Astrocyte (in vitro differentiated cells and primary cell): ENCODE data around the gene SCAF8.

Experiments
- EZH2 ChIP-seq: IDR thresholded peaks from 2 replicates; pipeline ENCODE4 v1.6.1; 2012; ENCODE audit warnings: mild to moderate bottlenecking, low read length, inconsistent platforms; ENCODE audit not compliant: insufficient read depth
- TF ChIP-seq, protein P1 (sequence below): IDR thresholded peaks from 2 replicates; pipeline ENCODE4 v1.5.1; 2011; ENCODE audit warnings: low read depth, mild to moderate bottlenecking, inconsistent platforms, low read length, moderate library complexity; ENCODE audit not compliant: insufficient read depth

DNA sequence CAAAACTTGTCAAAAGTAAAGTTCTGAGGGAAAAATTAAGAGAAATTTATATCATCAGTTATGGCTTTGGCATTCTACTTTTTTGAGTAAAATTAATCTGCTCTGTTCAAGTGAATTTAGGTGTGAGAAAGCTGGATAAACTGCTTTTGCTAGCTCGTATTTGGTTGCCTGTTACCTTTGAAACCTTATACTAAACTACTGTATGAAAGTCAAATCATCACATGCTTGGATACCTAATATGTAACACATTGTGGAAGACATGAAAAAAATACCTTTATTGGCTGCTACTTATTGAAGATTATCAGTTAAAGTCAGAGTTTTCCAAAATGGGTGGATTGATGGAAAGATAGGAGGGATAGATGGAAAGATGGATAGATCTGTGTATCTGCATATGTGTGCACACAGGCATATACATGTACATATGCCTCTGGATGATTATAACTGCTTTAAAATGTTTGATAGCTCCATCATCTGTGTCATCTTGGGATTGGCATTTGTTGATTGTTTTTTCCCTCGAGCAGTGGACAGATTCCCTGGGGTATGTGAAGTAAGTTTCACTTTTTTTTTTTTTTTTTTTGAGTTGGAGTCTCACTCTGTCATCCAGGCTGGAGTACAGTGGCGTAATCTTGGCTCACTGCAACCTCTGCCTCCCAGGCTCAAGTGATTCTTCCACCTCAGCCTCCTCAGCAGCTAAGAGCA, 24.3 kb downstream of the SCAF8 start:
- TF ChIP-seq, protein P1, sequence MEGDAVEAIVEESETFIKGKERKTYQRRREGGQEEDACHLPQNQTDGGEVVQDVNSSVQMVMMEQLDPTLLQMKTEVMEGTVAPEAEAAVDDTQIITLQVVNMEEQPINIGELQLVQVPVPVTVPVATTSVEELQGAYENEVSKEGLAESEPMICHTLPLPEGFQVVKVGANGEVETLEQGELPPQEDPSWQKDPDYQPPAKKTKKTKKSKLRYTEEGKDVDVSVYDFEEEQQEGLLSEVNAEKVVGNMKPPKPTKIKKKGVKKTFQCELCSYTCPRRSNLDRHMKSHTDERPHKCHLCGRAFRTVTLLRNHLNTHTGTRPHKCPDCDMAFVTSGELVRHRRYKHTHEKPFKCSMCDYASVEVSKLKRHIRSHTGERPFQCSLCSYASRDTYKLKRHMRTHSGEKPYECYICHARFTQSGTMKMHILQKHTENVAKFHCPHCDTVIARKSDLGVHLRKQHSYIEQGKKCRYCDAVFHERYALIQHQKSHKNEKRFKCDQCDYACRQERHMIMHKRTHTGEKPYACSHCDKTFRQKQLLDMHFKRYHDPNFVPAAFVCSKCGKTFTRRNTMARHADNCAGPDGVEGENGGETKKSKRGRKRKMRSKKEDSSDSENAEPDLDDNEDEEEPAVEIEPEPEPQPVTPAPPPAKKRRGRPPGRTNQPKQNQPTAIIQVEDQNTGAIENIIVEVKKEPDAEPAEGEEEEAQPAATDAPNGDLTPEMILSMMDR: no peak
- TF ChIP-seq EZH2: no peak
